GM20431 (cell line): ENCODE measurements around the gene NDUFB3.
"Not testable (repeated sequence)": the region's sequence is repeated elsewhere in the genome, so short reads cannot be mapped to it uniquely, and the experiment has no call there.

Experiments
- in situ Hi-C: fragments of 300-500 bp; cut with MseI, MboI; formaldehyde crosslinking; loops from one replicate; pipeline ENCODE4 v1.15.0; 2020; ENCODE audit warnings: low sequenced_read_pairs; ENCODE audit not compliant: unreplicated experiment

Gene NDUFB3

DNA sequence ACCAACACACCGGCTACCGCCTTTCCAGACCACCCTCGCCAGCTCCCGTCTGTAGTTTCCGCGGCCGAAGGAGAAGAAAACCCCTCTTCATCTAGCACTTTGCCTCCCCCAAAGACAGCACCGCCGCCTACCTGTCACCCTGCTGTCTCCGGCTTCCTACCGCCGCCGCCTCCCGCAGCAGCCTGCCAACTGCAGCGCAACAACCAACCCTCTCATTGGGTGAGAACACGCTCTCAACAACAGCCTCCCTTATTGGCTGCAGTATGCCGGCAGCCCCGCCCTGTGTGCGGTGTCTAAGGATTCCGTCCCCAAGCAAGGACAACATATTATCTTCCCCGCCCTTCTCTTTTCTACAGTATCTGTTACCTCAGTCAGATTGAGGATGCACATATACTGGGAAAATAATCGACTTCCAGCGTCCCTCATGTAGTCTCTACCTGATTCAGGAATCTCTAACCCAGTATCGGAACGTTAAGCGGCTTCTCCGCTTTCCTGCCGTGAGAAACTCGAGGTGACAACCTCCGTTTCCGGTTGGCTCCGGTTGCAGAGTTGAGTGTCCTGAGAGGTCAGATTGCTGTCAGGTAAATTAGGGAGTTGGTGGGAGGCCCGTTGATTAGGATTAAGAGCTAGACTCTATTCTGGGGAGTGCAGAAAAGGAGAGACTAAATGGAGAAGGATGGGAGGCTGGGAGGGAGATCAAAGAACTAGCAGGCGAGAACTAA is at the start of gene NDUFB3, which contains the start of gene HYCC2:
NDUFB3 (plus strand) TSS at position 523 of the 722 bp plus-strand sequence. CDS start 6,882 bp downstream, outside the sequence.
HYCC2 (minus strand) TSS at position 193 of the 722 bp plus-strand sequence. CDS start 47,662 bp downstream, outside the sequence.
- in situ Hi-C loops, result no loop called here

DNA sequence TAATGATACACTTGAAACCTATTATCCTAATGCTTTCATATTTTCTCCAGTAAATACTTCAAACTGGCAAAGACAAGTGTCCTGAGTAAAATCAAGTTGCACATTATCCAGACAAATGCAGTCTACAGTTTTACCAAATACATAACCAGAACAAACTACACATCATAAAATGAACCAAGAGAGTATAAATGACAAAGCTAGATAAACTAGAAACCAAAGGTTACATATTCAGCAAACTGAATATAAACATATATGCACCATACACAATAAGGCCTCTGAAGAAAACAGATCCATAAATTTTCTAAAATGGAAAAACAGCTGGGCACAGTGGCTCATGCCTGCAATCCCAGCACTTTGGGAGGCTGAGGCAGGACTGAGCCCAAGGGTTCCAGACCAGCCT is 47.3 kb upstream of the NDUFB3 start:
- in situ Hi-C loops, result no loop called here

DNA sequence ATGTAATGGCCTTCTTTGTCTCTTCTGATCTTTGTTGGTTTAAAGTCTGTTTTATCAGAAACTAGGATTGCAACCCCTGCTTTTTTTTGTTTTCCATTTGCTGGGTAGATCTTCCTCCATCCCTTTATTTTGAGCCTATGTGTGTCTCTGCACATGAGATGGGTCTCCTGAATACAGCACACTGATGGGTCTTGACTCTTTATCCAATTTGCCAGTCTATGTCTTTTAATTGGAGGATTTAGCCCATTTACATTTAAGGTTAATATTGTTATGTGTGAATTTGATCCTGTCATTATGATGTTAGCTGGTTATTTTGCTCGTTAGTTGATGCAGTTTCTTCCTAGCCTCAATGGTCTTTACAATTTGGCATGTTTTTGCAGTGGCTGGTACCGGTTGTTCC is 37.4 kb upstream of the NDUFB3 start:
- in situ Hi-C loops, result not testable (repeated sequence)

DNA sequence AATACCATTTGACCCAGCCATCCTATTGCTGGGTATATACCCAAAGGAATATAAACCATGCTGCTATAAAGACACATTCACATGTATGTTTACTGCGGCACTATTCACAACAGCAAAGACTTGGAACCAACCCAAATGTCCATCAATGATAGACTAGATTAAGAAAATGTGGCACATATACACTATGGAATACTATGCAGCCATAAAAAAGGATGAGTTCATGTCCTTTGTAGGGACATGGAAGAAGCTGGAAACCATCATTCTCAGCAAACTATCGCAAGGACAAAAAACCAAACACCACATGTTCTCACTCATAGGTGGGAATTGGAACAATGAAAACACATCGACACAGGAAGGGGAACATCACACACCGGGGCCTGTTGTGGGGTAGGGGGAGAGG is 33.4 kb upstream of the NDUFB3 start:
- in situ Hi-C loops, result not testable (repeated sequence)

DNA sequence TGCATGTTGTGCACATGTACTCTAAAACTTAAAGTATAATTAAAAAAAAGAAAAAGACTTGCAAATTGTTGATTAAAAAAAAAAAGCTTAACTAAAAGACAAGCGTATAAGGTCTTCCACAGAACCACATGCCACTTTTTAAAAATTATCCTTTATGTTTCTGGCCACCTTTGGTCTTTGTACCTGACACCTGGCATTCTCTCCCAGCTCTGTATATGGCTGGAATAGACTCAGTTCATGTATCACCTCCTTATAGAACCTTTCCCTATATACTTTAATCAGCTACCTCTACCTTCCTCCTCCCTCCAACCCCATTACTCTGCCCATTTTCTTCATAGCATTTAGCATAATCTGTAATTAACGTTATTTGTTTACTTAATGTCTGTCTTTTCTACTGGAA is 32.9 kb upstream of the NDUFB3 start:
- in situ Hi-C loops, result no loop called here

DNA sequence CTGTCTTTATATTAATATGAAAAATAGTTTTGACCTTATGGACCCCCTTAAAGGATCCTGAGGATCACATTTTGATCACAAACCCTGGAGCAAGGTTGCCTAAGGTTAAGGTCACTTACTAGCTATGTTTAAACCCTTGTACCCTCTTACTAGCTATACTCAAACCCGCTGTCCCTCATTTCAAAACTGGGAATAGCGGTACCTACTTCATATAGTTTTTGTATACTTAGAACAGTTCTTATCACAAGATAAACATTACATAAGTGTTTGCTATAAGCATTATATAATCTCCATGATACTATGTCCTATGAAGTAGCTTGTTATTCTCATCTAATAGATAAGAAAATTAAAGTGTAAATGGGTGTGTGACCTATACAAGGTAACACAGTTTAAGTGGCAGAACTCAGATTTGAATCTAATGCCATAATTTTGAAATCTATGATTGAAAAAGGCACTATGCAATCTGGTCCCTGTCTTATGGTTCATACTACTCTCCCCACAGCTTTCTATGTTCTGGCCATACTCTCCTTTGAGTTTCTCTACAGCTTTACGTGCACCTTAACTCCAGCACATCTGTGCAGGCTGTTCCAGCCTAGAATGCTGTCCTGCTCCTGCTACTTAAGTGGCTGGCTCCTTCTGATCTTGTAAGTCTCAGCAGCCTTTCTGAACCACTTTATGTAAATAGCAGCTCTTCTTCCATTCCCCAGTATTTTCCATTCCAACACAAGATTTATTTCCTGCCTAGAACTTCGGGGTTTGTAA is 30.8 kb upstream of the NDUFB3 start:
- in situ Hi-C loops, result no loop called here

DNA sequence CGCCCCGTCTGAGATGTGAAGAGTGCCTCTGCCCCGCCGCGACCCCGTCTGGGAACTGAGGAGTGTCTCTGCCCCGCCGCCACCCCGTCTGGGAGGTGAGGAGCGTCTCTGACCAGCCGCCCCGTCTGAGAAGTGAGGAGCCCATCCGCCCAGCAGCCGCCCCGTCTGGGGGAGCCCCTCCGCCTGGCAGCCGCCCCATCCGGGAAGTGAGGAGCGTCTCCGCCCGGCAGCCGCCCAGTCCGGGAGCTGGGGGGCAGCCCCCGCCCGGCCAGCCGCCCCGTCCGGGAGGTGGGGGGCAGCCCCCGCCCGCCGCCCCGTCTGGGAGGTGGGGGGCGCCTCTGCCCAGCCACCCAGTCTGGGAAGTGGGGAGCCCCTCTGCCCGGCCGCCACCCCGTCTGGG is 29.4 kb upstream of the NDUFB3 start:
- in situ Hi-C loops, result not testable (repeated sequence)

DNA sequence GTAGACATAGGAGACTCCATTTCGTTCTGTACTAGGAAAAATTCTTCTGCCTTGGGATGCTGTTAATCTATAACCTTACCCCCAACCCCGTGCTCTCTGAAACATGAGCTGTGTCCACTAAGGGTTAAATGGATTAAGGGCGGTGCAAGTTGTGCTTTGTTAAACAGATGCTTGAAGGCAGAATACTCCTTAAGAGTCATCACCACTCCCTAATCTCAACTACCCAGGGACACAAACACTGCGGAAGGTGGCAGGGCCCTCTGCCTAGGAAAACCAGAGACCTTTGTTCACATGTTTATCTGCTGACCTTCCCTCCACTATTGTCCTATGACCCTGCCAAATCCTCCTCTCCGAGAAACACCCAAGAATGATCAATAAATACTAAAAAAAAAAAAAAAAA is 28.8 kb upstream of the NDUFB3 start:
- in situ Hi-C loops, result not testable (repeated sequence)

DNA sequence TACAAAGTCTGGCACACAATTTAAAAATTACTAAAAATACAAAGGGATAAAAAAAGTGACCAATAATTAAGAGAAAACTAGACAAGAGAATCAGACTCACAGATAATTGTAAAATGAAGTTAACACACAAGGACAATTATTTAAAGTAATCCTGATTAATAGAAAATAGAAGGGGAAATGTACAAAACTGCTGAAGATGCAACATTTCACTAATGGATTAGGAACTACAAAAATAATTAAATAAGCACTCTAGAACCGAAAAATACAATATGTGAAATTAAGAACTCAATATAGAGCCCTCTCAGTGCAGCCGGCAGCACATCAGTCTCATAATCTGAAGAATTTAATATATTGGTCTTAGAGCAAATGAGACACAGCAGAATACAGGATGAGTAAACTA is 24.9 kb upstream of the NDUFB3 start:
- in situ Hi-C loops, result no loop called here

DNA sequence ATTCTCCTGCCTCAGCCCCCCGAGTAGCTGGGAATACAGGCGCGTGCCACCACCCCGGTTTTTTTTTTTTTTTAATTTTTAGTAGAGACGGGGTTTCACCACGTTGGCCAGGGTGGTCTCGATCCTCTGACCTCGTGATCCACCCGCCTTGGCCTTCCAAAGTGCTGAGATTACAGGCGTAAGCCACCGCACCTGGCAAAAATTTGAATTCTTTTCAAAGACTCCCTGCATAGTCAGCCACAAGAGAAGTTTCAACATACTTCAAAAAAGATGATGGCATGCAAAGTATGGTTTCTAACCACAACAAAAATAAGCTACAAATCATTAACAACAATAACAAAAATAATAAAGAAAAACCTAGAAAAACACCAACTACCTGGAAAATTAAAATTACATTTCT is 22.3 kb upstream of the NDUFB3 start:
- in situ Hi-C loops, result no loop called here

DNA sequence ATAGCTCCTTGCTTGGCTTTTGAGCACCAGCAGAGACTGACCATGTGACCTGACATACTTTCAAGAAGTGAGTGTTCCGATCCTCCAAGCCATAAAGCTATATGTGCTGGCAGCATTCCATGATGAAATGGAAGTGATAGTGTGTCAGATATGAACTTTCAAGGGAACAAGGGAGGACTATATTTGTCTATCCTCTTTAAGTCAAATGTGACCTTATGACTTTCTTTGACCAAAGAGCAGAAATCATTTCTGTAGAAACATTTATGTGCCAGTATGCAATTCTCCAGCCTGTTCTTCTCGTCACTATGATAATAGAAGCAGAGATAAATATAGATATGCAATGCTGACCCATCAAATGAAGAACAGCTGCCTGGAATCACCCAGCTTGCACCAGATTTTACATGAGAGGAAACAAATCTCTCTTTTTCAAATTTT is 14.7 kb upstream of the NDUFB3 start:
- in situ Hi-C loops, result no loop called here

DNA sequence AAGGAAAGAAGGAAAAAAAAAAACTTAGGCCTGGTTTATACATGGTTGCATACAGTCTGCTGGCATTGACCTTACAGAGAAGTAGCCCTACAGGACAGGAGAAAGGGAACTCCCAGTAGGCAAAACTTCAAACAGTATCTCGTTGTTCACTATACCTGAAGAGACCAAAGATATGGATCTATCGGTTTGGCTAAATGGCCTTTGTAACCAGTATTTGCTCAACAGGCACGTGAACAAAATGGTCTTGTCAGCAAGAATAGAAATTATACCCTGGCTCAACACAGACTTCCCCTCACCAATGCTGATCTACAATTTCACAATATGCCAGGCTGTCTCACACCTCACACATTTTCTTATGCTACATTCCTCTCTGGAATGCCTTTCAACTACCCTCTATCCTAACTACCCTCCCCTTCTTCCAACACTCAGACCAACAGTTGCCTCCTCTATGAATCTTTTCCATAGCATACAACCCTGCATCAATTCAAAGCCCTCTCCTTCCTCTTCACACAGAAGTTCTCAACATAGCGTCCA is 14.0 kb upstream of the NDUFB3 start:
- in situ Hi-C loops, result no loop called here

DNA sequence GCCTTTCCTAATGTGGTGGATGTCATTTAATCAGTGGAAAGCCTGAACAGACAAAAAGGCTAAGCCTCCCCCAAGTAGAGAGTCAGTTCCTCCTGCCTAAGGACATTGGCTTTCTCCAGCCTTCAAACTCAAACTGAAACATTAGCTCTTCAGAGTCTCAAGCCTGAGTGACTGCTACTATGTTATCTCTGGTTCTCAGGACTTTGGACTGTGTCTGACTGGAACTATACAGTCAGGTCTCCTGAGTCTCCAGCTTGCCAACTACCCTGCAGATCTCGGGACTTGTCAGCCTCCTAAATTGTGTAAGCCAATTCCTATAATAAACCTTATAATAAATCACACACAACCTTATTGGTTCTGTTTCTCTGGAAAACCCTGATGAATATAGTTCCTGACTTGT is 12.9 kb upstream of the NDUFB3 start:
- in situ Hi-C loops, result no loop called here

DNA sequence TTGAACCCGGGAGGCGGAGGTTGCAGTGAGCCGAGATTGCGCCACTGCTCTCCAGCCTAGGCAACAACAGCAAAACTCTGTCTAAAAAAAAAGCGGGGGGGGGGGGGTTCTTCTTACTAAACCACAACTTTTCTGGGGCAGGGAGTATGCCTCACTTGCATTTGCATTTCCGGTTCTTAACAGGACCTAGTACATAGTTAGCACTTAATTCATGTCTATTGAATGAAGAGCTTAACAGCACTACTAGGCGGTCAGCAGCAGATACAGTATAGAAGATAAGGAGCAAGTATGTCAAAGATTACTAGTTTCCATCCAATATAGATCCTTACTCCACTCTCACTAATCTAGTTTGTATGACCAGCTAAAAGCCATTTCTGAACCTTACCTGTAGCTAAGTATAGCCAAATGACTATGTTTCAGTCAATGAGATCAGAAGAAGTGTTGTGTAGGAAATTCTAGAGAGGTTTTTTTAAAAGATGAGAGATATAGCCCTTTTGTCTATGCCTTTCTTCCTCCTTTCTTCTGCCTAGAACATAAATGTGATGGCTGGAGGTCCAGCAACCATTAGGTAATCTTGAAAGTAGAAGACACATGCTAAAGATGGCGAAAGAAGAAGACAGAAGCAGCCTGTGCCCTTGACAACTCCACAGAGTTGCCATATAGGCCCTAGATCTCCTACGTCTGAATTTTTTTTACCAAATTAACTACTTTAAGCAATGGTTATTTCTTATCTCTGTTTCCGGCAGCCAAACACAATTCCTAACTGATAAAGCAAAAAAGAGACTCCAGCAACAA is 11.6 kb upstream of the NDUFB3 start:
- in situ Hi-C loops, result no loop called here

DNA sequence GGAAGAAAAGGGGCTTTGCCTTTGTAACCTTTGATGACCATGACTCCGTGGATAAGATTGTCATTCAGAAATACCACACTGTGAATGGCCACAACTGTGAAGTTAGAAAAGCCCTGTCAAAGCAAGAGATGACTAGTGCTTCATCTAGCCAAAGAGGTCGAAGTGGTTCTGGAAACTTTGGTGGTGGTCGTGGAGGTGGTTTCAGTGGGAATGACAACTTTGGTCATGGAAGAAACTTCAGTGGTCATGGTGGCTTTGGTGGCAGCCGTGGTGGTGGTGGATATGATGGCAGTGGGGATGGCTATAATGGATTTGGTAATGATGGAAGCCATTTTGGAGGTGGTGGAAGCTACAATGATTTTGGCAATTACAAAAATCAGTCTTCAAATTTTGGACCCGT is 8.3 kb upstream of the NDUFB3 start:
- in situ Hi-C loops, result not testable (repeated sequence)

DNA sequence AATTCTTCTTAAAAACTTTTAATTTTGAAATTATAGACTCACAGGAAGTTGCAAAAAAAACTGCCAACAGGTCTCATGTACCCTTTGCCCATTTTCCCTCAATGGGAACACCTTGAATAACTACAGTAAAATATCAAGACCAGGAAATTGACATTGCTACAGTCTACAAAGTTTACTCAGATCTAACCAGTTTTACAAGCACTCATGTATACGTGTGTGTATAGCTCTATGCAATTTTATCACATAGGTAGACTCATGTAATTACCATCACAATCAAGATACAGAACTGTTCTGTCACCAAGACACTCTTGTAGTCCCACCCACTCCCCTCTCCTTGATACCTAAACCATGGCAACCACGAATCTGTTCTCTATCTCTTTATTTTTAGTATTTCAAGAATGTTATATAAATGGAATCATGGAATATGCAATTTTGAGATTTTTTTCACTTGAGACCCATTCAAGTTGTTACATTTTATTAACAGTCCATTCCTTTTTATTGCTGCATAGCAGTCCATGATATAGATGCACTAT is 6.9 kb upstream of the NDUFB3 start:
- in situ Hi-C loops, result no loop called here

DNA sequence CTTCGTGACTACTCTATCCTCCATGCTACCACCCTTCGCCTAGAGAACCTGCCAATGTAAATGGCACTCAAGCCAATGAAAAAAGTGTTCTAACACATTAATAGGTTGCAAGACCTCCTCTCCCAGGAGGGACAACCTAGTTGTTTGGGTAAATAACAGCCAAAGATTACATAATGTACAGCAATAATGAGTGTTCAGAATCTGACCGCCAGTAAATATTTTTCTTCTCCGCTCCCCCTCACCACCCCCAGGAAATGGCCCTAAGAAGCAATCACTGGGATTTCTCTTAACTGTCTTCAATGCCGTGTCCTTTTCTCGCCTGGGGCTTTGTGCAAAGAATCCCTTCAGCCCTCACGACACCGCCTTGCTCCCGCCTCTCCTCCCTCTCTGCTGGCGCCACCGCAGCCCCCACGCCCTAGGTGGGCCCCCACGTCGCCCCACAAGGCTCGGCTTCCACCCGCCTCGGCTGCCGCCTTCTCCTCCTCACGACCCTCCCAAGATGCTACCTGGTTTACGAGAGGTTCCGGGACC is 788 bp upstream of the NDUFB3 start:
- in situ Hi-C loops, result no loop called here

DNA sequence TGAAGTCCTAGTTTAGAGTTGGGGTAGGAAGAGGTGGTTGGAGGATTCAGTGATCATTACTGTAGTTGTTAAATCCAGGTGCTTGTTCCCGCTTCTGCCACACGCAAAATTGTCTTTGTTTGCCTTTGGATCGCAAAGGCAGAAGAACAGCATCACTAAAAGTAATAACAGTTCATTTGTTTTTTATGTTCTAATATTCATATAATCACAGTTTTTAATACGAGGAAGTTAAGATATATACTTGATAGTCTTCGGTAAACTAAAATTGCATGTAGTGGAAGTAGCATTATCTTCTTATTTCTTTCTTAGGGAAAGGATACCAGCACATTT is 365 bp downstream of the NDUFB3 start:
- in situ Hi-C loops, result no loop called here

DNA sequence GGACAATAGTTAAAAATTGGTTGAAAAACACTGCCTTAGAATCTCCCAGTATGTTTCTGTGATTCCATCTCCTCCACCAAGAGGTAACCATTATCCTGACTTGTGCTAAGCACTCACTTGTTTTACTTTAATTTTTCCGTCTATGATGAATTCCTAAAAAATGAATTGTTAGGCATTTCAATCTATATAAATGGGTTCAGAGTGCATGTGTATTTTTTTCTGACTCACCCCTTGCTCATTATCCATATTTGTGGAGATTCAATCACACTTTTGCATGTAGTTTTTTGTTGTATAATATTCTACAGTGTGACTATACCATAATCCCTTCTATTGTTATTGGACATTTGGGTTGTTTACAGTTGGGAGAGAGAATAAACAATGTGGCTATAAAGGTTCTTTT is 1.3 kb downstream of the NDUFB3 start:
- in situ Hi-C loops, result no loop called here

DNA sequence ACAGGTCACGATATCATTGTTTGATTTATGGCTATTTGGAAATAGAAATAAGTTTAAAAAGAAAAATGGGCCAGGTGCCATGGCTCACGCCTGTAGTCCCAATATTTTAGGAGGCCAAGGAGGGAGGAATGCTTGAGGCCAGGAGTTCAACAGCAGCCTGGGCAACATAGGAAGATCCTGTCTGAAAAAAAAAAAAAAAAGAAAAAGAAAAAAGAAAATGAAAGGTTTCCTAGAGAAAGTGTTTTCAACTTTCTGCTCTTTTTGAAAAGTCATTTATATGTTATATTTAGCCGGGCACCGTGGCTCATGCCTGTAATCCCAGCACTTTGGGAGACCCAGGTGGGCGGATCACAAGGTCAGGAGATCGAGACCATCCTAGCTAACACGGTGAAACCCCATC is 3.2 kb downstream of the NDUFB3 start:
- in situ Hi-C loops, result no loop called here
